K562 (cell line): ENCODE data around the gene TRAPPC1. TPM values are rescaled to one million over a fixed set of nuclear protein-coding genes. Genes with fewer than 3 reads are reported as not detected.

Source experiments
- CREB3 ChIP-seq: fragments of 450-650 bp; conservative IDR thresholded peaks from 2 replicates; pipeline ENCODE4 v1.6.1; 2016; ENCODE audit warnings: missing genetic modification characterization, low read depth, mild to moderate bottlenecking, missing compliant biosample characterization, moderate library complexity
- HSF4 ChIP-seq: fragments of 250-450 bp; sonication (Bioruptor Pico); IDR thresholded peaks from 2 replicates; pipeline ENCODE4 v2.1.2; 2022; ENCODE audit warnings: mild to moderate bottlenecking, moderate library complexity, borderline replicate concordance
- MAFK ChIP-seq: IDR thresholded peaks from 2 replicates; pipeline ENCODE4 v1.6.1; 2011; ENCODE audit warnings: low read length, improper control_type of control experiment
- MGA ChIP-seq: fragments of 450-650 bp; IDR thresholded peaks from 2 replicates; pipeline ENCODE4 v1.6.1; 2016; ENCODE audit warnings: mild to moderate bottlenecking, moderate library complexity
- ZNF316 ChIP-seq: fragments of 450-650 bp; IDR thresholded peaks from 2 replicates; pipeline ENCODE4 v1.6.1; 2016
- ZNF354B ChIP-seq: fragments of 250-450 bp; sonication (Bioruptor Pico); IDR thresholded peaks from 2 replicates; pipeline ENCODE4 v1.4.0; 2020
- polyA plus RNA-seq, 8 experiments: library from polyadenylated mRNA; depleted of rRNA in 4 of 8; stranded (reverse) in 5 of 8; unstranded in 3 of 8; fragments of >200 nt; fragmentation: Nextera tagmentation in 2 of 8; fragmentation: Illumina TruSeq in 1 of 8; extraction: Ambion mirVana in 2 of 8; extraction: Trizol in 1 of 8; gene quantifications; 2 replicates each; pipeline versions ENCODE4 v1.2.1 to v1.2.3, GENCODE V29; 2011 to 2014; ENCODE audit warnings: inconsistent platforms in 1 of 8, missing spikeins in 1 of 8
- total RNA-seq, 7 experiments: library from RNA; depleted of rRNA in 6 of 7; stranded (reverse); fragments of >200 nt in 6 of 7; fragmentation: Illumina TruSeq in 2 of 7; extraction: Trizol in 2 of 7; gene quantifications; 2 replicates each; pipeline versions ENCODE4 v1.2.1 to v1.2.3, GENCODE V29; 2011 to 2021; ENCODE audit warnings: low replicate concordance in 1 of 7

The TRAPPC1 gene
- total and polyA plus RNA-seq, 9 of the 15 experiments (the other 6 are each of a cell fraction or from before 2014, with no cell fraction given): 11.7 to 82.8 (median 36.2) TPM

- TF ChIP-seq HSF4 (CRISPR knock-in tag): no peak
- TF ChIP-seq MGA: no peak
- no peak for TF ChIP-seq ZNF354B (CRISPR knock-in tag)
- TF ChIP-seq MAFK: peak; percentile 54; the same call in 1 of the 2 replicates
- TF ChIP-seq CREB3: no peak
- TF ChIP-seq ZNF316: peak; percentile 84
These were observed 36.0 kb upstream of the TRAPPC1 start (continued) for GRCh38 chr17:7967751-7968150.
